Measurements from ENCODE around the gene S100A4.
A peak's percentile ranks its signal among the peaks of the same experiment; 100 is the strongest.
"Not testable (repeated sequence)": the region's sequence is repeated elsewhere in the genome, so short reads cannot be mapped to it uniquely, and the experiment has no call there.

S100A4 gene

DNA sequence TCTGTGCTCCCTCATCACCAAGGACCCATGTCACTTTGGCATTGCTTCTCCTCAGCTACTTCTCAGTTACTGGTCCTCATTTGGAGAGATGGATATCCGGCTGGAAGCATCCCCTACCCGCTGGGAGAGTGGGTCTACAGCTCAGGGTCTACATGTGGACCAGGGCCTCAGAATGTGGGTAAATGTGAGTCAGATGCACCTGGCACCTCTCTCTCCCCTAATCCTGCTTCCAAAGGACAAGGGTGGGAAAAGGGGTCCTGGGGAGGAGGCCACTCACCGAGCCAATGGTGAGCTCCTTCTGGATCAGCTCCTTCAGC, 10.7 kb downstream of the S100A4 start:
- Mint-ChIP-seq H3K9me3 (no peaks in the 10 kb centered on the region), H3K36me3 (peaks cover 41% of the 10 kb centered on the region), H3K4me1 (peaks cover 73% of the 10 kb centered on the region), H3K4me3 (peak overlapping the region; percentile 85), H3K27ac (peak overlapping the region; percentile 93)
- ATAC-seq, result no peak
- peak in 1 of 2 donors; percentile 49 for DNase-seq (ENCODE audit: low spot score in 2 of 2)

DNA sequence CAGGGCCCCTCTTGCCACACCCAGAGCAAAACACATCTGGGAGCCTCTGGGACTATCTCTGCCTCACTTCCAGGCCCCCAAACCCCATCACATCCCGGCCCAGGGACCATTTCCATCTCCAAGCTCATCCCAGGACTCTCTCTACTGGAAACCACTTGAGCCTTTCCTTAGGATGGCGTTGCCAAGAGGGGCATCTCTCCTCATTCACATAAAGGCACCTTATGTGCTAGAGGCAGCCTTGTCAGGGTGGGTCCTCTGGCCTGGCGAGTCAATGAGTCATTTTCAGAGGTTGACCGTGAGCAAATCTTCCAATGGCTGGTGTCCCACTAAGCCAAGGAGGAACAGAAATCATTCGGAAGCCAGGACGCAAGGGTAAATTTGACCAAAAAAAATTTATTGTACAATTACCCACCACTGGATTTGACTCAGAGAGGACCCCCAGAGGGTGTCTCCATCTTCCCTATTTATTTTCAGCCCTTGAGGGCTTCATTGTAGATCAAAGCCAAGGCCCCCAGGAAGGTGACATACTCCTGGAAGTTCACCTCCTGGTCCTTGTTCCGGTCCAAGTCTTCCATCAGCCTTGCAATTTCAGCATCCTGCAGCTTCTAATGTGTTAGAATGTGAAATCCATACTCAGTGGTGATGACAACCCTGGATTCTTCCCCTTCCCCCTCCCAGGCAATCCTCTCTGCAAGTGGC, 11.2 kb downstream of the S100A4 start:
- ATAC-seq (no peak), DNase-seq (ENCODE audit: low spot score in 2 of 2) (no peak)
- Mint-ChIP-seq H3K4me1 (peaks cover 68% of the 10 kb centered on the region), H3K9me3 (no peaks in the 10 kb centered on the region), H3K27ac (peak overlapping the region; percentile 93), H3K4me3 (peak overlapping the region; percentile 85), H3K36me3 (peaks cover 41% of the 10 kb centered on the region)

DNA sequence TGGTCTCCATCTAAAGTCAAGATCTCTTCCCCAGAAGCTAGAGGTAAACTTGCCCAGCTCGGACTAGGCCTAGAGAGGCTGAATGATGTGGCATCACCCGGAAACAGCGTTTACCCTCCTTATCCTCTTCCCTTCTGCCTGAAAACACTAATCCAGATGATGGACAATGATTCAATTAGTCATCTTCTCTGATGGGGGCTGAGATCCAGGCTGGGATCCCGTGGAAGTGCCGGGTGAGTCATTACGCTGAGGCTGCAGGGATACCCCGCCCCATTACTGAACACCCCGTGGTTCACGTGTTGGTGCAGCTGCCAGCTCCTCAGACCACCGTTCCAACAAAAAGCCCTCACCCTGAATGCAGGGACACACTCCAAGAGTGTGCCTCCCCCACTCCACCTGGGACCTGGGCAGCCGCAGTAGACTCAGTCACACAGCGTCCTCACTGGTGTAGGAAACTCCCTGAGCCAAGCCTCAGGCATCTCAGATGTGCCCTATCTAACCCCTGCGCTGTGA, 11.9 kb downstream of the S100A4 start:
- ATAC-seq (no peak), DNase-seq (ENCODE audit: low spot score in 2 of 2) (no peak)
- no peaks in the 10 kb centered on the region for H3K9me3 Mint-ChIP-seq
- H3K36me3 Mint-ChIP-seq, result peaks cover 41% of the 10 kb centered on the region
- H3K4me1 Mint-ChIP-seq, result peaks cover 66% of the 10 kb centered on the region
- H3K4me3 Mint-ChIP-seq, result peak overlapping the region; percentile 85
- H3K27ac Mint-ChIP-seq, result peak overlapping the region; percentile 93

DNA sequence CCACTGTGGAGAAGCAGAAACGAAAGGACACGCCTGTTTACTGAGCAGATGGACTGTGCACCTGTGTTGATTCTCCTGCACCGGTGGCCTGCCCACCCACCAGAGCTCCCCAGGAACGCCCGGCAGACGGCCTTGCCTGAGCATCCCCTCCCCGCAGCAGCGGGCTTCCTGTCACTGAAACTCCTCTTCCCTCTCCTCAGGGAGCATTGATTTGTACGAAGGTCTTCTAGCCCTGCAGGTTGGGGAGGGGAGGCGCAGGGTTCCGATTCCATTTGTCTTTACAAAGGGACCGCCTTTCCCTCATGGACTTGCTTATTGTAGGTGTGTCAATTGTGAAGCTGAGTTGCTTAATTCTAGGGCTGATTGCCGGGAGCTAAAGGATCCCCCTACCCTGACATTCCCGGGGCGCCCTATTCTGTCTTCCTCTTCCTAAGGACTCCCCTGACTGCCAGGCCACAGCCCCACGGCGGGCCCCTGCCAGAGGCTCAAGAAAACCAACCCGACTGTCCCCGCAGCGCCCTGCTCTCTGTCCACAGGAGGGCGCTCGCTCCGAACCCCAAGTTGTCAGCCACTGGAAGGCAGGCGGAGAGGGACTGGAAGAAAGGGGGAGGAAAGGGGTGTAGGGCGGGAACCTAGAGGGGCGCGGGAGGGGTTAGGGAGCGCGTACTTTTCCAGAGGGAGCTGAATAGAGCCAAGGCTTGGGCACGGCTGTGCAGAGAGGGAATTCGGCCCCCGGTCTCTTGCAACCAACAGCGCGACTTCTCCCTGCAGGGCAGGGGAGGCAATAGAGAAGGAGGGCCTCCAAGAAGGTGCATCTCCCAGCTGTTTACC, 12.6 kb downstream of the S100A4 start:
- Mint-ChIP-seq H3K27ac (peak overlapping the region; percentile 93), H3K4me3 (peak overlapping the region; percentile 85), H3K36me3 (peaks cover 41% of the 10 kb centered on the region), H3K4me1 (peaks cover 66% of the 10 kb centered on the region), H3K9me3 (no peaks in the 10 kb centered on the region)
- ATAC-seq (peak; percentile 53), DNase-seq (ENCODE audit: low spot score in 2 of 2) (peak; percentile 79 to 89)

DNA sequence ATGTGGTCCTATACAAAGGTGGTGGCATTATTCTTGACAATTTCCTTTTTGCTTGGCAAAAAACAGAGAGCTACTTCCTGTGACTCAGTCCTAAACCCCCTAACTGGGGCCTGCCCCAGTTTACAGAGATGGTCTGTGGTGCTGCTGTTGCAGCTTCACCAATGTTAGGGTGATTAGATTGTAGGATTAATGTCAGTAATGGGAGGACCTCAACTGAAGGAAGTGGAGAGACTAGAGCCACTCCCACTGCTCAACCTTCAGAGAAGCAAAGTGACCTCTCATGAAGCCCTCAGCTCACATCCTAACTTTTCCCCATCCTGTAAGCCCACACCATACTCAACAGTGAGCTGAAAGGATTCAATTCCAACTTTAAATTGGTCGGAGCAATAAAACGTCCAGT, 13.4 kb downstream of the S100A4 start:
- peak overlapping the region; percentile 93 for H3K27ac Mint-ChIP-seq
- ATAC-seq, result peak; percentile 65
- peak in 1 of 2 donors; percentile 62 for DNase-seq (ENCODE audit: low spot score in 2 of 2)
- H3K4me1 Mint-ChIP-seq, result peaks cover 62% of the 10 kb centered on the region
- H3K9me3 Mint-ChIP-seq, result no peaks in the 10 kb centered on the region
- H3K36me3 Mint-ChIP-seq, result peaks cover 41% of the 10 kb centered on the region
- peak overlapping the region; percentile 85 for H3K4me3 Mint-ChIP-seq

DNA sequence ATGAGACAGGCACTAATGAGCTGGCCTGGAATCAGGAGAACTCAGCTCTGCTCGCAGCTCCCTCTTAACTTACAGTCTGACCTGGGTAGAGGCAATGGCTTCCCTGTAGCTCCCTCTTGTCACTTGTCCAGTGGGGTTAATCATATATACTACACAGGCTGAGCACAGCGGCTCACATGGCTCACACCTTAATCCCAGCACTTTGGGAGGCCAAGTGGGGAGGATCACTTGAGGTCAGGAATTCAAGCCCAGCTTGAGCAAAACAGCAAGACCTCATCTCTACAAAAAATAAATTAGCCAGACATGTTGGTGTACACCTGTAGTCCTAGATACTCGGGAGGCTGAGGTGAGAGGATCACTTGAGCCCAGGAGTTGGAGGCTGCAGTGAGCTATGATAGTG, 14.0 kb downstream of the S100A4 start:
- H3K9me3 Mint-ChIP-seq, result no peaks in the 10 kb centered on the region
- no peak for ATAC-seq
- H3K4me3 Mint-ChIP-seq, result peak overlapping the region; percentile 85
- peak overlapping the region; percentile 93 for H3K27ac Mint-ChIP-seq
- DNase-seq (ENCODE audit: low spot score in 2 of 2), result peak in 1 of 2 donors; percentile 51
- peaks cover 38% of the 10 kb centered on the region for H3K36me3 Mint-ChIP-seq
- peaks cover 57% of the 10 kb centered on the region for H3K4me1 Mint-ChIP-seq

DNA sequence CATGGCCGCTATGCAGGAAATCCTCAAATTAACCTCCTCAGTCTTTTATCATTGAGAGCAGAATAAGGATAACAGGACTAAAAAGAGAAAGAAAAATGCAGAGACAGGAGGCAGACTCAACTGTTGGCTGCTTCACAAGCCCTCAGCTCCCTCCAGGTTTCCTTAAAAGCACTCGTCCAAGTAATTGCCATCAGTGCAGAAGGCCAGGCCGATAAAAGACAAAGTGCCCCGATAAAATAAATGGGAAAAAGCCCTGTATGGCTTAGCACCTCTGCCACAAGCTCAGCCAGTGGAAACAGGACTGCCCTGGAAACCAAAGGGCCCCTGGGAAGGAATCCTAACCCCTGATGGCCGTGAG, 17.9 kb downstream of the S100A4 start:
- Mint-ChIP-seq H3K36me3 (no peaks in the 10 kb centered on the region), H3K4me1 (peaks cover 26% of the 10 kb centered on the region), H3K4me3 (no peak overlapping the region), H3K27ac (no peak overlapping the region), H3K9me3 (no peaks in the 10 kb centered on the region)
- DNase-seq (ENCODE audit: low spot score in 2 of 2), result no peak
- no peak for ATAC-seq

DNA sequence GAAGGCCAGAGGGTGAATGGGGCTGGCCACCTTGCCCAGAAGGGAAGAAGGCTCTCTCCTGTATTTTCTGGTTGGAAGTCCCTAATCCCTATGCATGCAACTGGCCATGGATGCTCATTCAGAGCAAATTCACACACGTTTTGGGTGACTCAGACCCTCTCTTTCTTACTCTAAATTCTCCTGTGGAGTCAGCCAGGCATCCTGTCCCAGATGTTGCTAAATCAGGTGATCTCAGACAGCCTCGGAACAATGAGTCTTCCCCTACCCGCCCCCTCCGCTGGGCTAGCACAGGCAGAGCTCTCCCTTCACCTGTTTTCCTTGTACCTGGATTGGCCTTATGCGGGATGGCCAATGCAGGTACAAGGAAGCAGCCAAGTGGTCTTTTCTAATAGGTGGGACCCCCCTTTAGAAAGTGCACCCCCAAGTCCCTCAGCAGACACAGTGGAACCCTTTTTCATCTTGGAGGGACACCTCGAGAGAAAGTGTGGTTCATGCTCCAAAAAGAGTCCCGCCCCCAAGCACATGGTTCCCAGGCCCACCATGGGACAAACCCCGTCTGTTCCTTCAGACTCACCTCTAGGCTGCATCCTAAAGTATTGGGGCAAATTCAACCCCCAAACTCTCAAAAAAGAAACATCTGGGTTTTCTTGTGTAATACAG, 18.5 kb downstream of the S100A4 start:
- no peak for ATAC-seq
- no peak overlapping the region for H3K4me3 Mint-ChIP-seq
- no peak for DNase-seq (ENCODE audit: low spot score in 2 of 2)
- peaks cover 26% of the 10 kb centered on the region for H3K4me1 Mint-ChIP-seq
- no peaks in the 10 kb centered on the region for H3K9me3 Mint-ChIP-seq
- peak overlapping the region; percentile 26 for H3K27ac Mint-ChIP-seq
- no peaks in the 10 kb centered on the region for H3K36me3 Mint-ChIP-seq

DNA sequence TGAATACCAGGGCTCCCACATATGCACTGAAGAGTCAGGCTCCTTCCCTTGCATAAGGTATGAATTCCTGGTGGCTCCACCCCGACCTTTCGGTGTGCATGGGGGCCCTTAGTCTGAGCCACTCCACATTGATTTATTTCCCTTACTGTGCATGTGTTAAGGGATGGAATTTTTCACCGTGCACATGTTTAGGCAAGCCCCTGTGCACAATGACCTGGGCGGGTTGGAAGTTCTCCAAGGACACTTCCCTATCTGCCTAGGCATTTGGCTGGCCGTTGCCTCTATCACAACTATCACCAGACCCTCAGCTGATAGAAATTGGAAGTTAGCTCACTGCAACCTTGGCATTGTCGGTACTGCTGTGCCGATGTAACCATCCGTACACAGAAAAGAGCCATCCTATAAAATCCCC, 19.5 kb downstream of the S100A4 start:
- ATAC-seq, result no peak
- peaks cover 16% of the 10 kb centered on the region for H3K4me1 Mint-ChIP-seq
- DNase-seq (ENCODE audit: low spot score in 2 of 2), result no peak
- H3K4me3 Mint-ChIP-seq, result no peak overlapping the region
- H3K9me3 Mint-ChIP-seq, result no peaks in the 10 kb centered on the region
- no peaks in the 10 kb centered on the region for H3K36me3 Mint-ChIP-seq
- peak overlapping the region; percentile 26 for H3K27ac Mint-ChIP-seq

DNA sequence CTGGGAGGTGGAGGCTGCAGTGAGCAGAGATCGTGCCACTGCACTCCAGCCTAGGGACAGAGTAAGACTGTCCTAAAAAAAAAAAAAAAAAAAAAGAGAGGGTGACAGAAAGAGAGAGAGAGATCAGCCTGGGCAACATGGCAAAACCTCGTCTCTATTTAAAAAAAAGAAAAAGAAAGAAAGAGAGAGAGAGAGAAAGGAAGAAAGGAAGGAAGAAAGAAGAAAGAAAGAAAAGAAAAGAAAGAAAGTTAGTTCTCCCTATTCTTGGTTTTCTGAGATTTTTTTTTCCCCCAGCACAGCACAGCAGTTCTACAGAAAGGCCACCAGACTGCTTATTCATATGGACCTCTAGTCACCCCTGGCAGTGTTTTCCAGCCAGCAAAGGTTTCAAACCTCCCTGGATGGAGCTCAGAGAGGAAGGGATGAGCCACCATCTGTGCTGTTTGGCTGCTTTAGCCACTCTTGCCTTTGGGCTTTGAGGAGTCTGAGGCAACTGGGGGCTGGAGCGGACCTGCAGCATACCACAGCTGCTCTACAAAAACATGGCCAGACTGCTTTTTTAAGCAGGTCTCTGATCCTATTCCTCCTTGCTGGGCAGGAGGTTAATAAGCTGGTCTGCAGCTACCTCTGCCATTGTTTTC, 20.4 kb downstream of the S100A4 start:
- ATAC-seq, result no peak
- H3K4me1 Mint-ChIP-seq, result peaks cover 6% of the 10 kb centered on the region
- H3K27ac Mint-ChIP-seq, result peak overlapping the region; percentile 60
- H3K36me3 Mint-ChIP-seq, result no peaks in the 10 kb centered on the region
- no peaks in the 10 kb centered on the region for H3K9me3 Mint-ChIP-seq
- no peak for DNase-seq (ENCODE audit: low spot score in 2 of 2)
- H3K4me3 Mint-ChIP-seq, result no peak overlapping the region

DNA sequence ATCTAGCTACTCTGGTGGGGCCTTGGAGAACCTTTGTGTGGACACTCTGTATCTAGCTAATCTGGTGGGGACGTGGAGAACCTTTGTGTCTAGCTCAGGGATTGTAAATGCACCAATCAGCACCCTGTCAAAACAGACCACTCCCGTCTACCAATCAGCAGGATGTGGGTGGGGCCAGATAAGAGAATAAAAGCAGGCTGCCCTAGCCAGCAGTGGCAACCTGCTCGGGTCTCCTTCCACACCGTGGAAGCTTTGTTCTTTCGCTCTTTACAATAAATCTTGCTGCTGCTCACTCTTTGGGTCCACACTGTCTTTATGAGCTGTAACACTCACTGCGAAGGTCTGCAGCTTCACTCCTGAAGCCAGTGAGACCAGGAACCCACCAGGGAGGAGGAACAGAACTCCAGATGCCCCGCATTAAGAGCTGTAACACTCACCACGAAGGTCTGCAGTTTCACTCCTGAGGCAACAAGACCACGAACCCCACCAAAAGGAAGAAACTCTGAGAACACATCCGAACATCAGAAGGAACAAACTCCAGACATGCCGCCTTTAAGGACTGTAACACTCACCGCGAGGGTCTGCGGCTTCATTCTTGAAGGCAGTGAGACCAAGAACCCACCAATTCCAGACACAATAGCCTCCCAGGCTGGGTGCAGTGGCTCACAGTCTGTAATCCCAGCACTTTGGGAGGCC, 23.1 kb downstream of the S100A4 start:
- H3K4me1 Mint-ChIP-seq; ATAC-seq; H3K36me3 Mint-ChIP-seq; H3K27ac Mint-ChIP-seq; H3K4me3 Mint-ChIP-seq; H3K9me3 Mint-ChIP-seq; DNase-seq (ENCODE audit: low spot score in 2 of 2): not testable (repeated sequence)

DNA sequence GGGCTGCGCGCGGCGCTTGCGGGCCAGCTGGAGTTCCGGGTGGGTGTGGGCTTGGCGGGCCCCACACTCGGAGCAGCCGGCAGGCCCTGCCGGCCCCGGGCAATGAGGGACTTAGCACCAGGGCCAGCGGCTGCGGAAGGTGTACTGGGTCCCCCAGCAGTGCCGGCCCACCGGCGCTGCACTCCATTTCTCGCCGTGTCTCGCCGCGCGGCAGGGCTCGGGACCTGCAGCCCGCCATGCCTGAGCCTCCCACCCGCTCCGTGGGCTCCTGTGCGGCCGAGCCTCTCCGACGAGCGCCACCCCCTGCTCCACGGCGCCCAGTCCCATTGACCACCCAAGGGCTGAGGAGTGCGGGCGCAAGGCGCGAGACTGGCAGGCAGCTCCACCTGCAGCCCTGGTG, 23.8 kb downstream of the S100A4 start:
- not testable (repeated sequence) for H3K4me3 Mint-ChIP-seq; H3K36me3 Mint-ChIP-seq; H3K27ac Mint-ChIP-seq; DNase-seq (ENCODE audit: low spot score in 2 of 2); ATAC-seq; H3K9me3 Mint-ChIP-seq; H3K4me1 Mint-ChIP-seq

DNA sequence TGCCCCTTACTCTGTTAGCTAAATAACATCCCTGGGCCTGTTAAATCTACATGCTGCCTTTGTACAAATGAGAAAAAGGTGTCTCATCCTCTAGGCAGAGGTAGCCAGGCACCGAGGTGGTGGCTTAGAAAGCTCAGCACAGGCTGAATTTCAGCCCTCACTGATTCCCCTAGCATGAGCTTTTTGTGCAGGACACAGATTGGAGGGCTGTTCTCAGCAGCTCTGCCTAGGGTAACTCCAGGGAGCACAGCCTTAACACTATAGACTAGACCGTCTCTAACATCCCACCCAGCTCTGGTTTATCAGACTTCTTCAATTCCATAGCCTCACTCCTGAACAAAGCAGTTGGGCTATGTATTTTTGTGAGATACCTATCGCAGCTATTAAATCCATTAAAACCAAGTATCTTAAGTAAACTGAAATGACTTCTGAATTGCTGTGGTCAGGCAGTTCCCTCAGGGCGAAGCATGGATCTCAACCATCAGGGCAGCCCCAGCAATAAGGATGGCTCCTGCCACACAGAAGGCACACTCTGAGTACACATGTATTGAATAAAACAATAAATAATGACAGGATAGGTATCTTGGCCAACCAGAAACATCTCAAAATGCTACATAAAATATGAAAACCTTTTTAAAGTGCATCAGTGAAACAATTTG, 24.7 kb downstream of the S100A4 start:
- peak overlapping the region; percentile 9 for H3K27ac Mint-ChIP-seq
- H3K9me3 Mint-ChIP-seq, result no peaks in the 10 kb centered on the region
- no peak overlapping the region for H3K4me3 Mint-ChIP-seq
- H3K36me3 Mint-ChIP-seq, result no peaks in the 10 kb centered on the region
- no peak for DNase-seq (ENCODE audit: low spot score in 2 of 2)
- no peak for ATAC-seq
- H3K4me1 Mint-ChIP-seq, result peaks cover 6% of the 10 kb centered on the region

DNA sequence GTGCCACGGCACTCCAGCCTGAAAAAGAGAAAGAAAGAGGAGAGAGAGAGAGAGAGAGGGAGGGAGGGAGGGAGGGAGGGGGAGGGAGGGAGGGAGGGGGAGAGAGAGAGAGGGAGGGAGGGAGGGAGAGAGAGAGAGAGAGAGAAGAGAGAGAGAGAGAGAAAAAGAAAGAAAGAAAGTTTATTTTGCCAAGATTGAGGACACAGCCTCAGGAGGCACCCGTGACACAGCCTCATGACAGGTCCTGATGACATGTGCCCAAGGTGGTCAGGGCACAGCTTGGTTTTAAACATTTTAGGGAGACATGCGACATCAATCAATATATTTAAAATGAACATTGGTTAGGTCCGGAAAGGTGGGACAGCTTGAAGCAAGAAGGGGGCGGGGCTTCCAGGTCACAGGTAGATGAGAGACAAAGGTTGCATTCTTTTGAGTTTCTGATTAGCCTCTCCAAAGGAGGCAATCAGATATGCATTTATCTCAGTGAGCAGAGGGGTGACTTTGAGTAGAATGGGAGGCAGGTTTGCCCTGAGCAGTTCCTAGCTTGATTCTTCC, 25.4 kb downstream of the S100A4 start:
- not testable (repeated sequence) for ATAC-seq; H3K9me3 Mint-ChIP-seq; H3K4me3 Mint-ChIP-seq; H3K4me1 Mint-ChIP-seq; DNase-seq (ENCODE audit: low spot score in 2 of 2); H3K36me3 Mint-ChIP-seq
- H3K27ac Mint-ChIP-seq, result peak overlapping the region; percentile 9

All from stimulated activated effector memory CD8-positive, alpha-beta T cell treated with anti-CD3 and anti-CD28 coated beads, Interleukin-12 subunit alpha, Interleukin-12 subunit beta, amount 100 ng/mL, for 72 hours (primary cell).